Epithelial cell of prostate (primary cell): ENCODE data around the gene MIPOL1.
"Not testable (repeated sequence)": the region's sequence is repeated elsewhere in the genome, so short reads cannot be mapped to it uniquely, and the experiment has no call there.

Experiments used
- DNase-seq: peaks from one replicate; pipeline ENCODE4 v3.0.0-alpha.2; 2011; ENCODE audit warnings: low read depth, low spot score
- H3K27ac ChIP-seq: fragments of 450-650 bp; 2 replicates; pipeline ENCODE4 v1.5.1; 2017; ENCODE audit warnings: mild to moderate bottlenecking

Gene MIPOL1

GRCh38 chr14:37272569-37272968 lies 74.8 kb downstream of the MIPOL1 start:
- no peak for DNase-seq
- H3K27ac ChIP-seq, result no peak overlapping the region

- no peak overlapping the region for H3K27ac ChIP-seq
- DNase-seq, result no peak
Measured at GRCh38 chr14:37274652-37275051, 76.9 kb downstream of the MIPOL1 start.

- no peak overlapping the region for H3K27ac ChIP-seq
- DNase-seq, result no peak
Measured at GRCh38 chr14:37275963-37276362, 78.2 kb downstream of the MIPOL1 start.

GRCh38 chr14:37278636-37279538 lies 81.2 kb downstream of the MIPOL1 start:
- DNase-seq, result no peak
- no peak overlapping the region for H3K27ac ChIP-seq

- no peak overlapping the region for H3K27ac ChIP-seq
- DNase-seq, result no peak
Measured at GRCh38 chr14:37279818-37280217, 82.1 kb downstream of the MIPOL1 start.

- DNase-seq, result no peak
Measured at GRCh38 chr14:37284760-37285159, 87.0 kb downstream of the MIPOL1 start.

GRCh38 chr14:37285220-37285619 lies 87.5 kb downstream of the MIPOL1 start:
- DNase-seq, result no peak
- no peak overlapping the region for H3K27ac ChIP-seq

More at GRCh38 chr14:37284760-37285159, 87.0 kb downstream of the MIPOL1 start:
- no peak overlapping the region for H3K27ac ChIP-seq

- no peak overlapping the region for H3K27ac ChIP-seq
- DNase-seq, result no peak
Measured at GRCh38 chr14:37289688-37290087, 92.0 kb downstream of the MIPOL1 start.

GRCh38 chr14:37295262-37295661 lies 97.5 kb downstream of the MIPOL1 start:
- not testable (repeated sequence) for DNase-seq, H3K27ac ChIP-seq

GRCh38 chr14:37311252-37311651 lies 113.5 kb downstream of the MIPOL1 start:
- no peak overlapping the region for H3K27ac ChIP-seq
- DNase-seq, result no peak

GRCh38 chr14:37318938-37319337 lies 121.2 kb downstream of the MIPOL1 start:
- peak; percentile 12 for DNase-seq
- H3K27ac ChIP-seq, result no peak overlapping the region

- H3K27ac ChIP-seq, result no peak overlapping the region
- DNase-seq, result no peak
Measured at GRCh38 chr14:37320106-37320505, 122.4 kb downstream of the MIPOL1 start.

GRCh38 chr14:37325332-37325731 lies 127.6 kb downstream of the MIPOL1 start:
- H3K27ac ChIP-seq, result no peak overlapping the region
- DNase-seq, result no peak

GRCh38 chr14:37326434-37326833 lies 128.7 kb downstream of the MIPOL1 start:
- H3K27ac ChIP-seq, result no peak overlapping the region

GRCh38 chr14:37327933-37328332 lies 130.2 kb downstream of the MIPOL1 start:
- DNase-seq, H3K27ac ChIP-seq: not testable (repeated sequence)

More at GRCh38 chr14:37326434-37326833, 128.7 kb downstream of the MIPOL1 start:
- DNase-seq, result no peak

- no peak overlapping the region for H3K27ac ChIP-seq
- DNase-seq, result no peak
Measured at GRCh38 chr14:37328673-37329072, 130.9 kb downstream of the MIPOL1 start.

GRCh38 chr14:37329189-37330001 lies 131.7 kb downstream of the MIPOL1 start:
- no peak for DNase-seq
- H3K27ac ChIP-seq, result no peak overlapping the region

GRCh38 chr14:37330910-37331309 lies 133.2 kb downstream of the MIPOL1 start:
- DNase-seq, result no peak
- no peak overlapping the region for H3K27ac ChIP-seq

GRCh38 chr14:37340353-37340752 lies 142.6 kb downstream of the MIPOL1 start:
- H3K27ac ChIP-seq, result no peak overlapping the region
- DNase-seq, result no peak

- DNase-seq, result no peak
- no peak overlapping the region for H3K27ac ChIP-seq
Measured at GRCh38 chr14:37343307-37344094, 145.8 kb downstream of the MIPOL1 start.
